CD14-positive monocyte (primary cell): ENCODE measurements around the gene CELF5. TPM values are rescaled to one million over a fixed set of nuclear protein-coding genes. Genes with fewer than 3 reads are reported as not detected.

Source experiments
- DNase-seq, 3 donors: peaks; one replicate each; pipeline ENCODE4 v3.0.0-alpha.2; 2011 to 2022
- H2AFZ ChIP-seq: 2 replicates; pipeline ENCODE4 v1.6.0; 2012; ENCODE audit warnings: mild to moderate bottlenecking, low read depth, low read length, inconsistent platforms; ENCODE audit not compliant: insufficient read depth, poor library complexity, severe bottlenecking
- H3K27ac ChIP-seq, 2 donors: 1 replicate in 1 of 2; 2 replicates in 1 of 2; pipeline ENCODE4 v1.5.1; 2012 to 2013; ENCODE audit warnings: low read length in 2 of 2, control low read depth in 1 of 2, inconsistent platforms in 1 of 2, low read depth in 1 of 2, mild to moderate bottlenecking in 1 of 2
- H3K27me3 ChIP-seq, 2 donors: one replicate each; pipeline versions ENCODE4 v1.6.0 to v1.6.1; 2011 to 2013; ENCODE audit warnings: low read length in 2 of 2; ENCODE audit not compliant: control insufficient read depth in 2 of 2, insufficient read depth in 2 of 2
- H3K36me3 ChIP-seq, 2 donors: replicated peaks in 1 of 2; 1 replicate in 1 of 2; 2 replicates in 1 of 2; pipeline versions ENCODE4 v1.5.1 to v1.6.1; 2012 to 2013; ENCODE audit warnings: low read length in 2 of 2, control low read depth in 1 of 2, inconsistent platforms in 1 of 2, mild to moderate bottlenecking in 1 of 2; ENCODE audit not compliant: insufficient read depth in 2 of 2, control insufficient read depth in 1 of 2
- H3K4me1 ChIP-seq, 2 donors: 1 replicate in 1 of 2; 2 replicates in 1 of 2; pipeline versions ENCODE4 v1.5.1 to v1.6.1; 2012 to 2013; ENCODE audit warnings: low read length in 2 of 2, control low read depth in 1 of 2, inconsistent platforms in 1 of 2, mild to moderate bottlenecking in 1 of 2, moderate library complexity in 1 of 2; ENCODE audit not compliant: insufficient read depth in 2 of 2, control insufficient read depth in 1 of 2
- H3K4me2 ChIP-seq: replicated peaks from 2 replicates; pipeline ENCODE3; 2012; ENCODE audit warnings: low read length, moderate library complexity, mild to moderate bottlenecking; ENCODE audit not compliant: poor library complexity, severe bottlenecking; ENCODE audit errors: extremely low read depth
- H3K4me3 ChIP-seq, 3 experiments: fragments of 200-600 bp in 1 of 3; sonication (generic) in 1 of 3; replicated peaks in 1 of 3; 1 replicate in 2 of 3; 2 replicates in 1 of 3; pipeline ENCODE4 v1.5.1; 2011 to 2013; ENCODE audit warnings: low read length in 3 of 3, mild to moderate bottlenecking in 3 of 3, control low read depth in 2 of 3, low read depth in 2 of 3, inconsistent platforms in 1 of 3, moderate library complexity in 1 of 3
- H3K79me2 ChIP-seq: 2 replicates; pipeline ENCODE4 v1.6.0; 2012; ENCODE audit warnings: mild to moderate bottlenecking, control low read depth, inconsistent platforms, low read length, moderate library complexity; ENCODE audit not compliant: insufficient read depth
- H3K9ac ChIP-seq: 2 replicates; pipeline ENCODE4 v1.6.0; 2017; ENCODE audit warnings: low read length, mild to moderate bottlenecking; ENCODE audit not compliant: insufficient read depth, poor library complexity, severe bottlenecking
- H3K9me3 ChIP-seq, 2 donors: replicated peaks in 1 of 2; 1 replicate in 1 of 2; 2 replicates in 1 of 2; pipeline versions ENCODE4 v1.5.1 to v1.6.1; 2012 to 2013; ENCODE audit warnings: low read length in 2 of 2, control low read depth in 1 of 2; ENCODE audit not compliant: control insufficient read depth in 1 of 2, insufficient read depth in 1 of 2
- H4K20me1 ChIP-seq: 2 replicates; pipeline ENCODE4 v1.6.0; 2012; ENCODE audit warnings: mild to moderate bottlenecking, low read length, control low read depth, moderate library complexity; ENCODE audit not compliant: insufficient read depth
- H3K27ac Mint-ChIP-seq, 7 donors: one replicate each; pipeline ENCODE4 v1.8.0; 2020; ENCODE audit warnings: mild to moderate bottlenecking in 7 of 7, mixed read lengths in 7 of 7, moderate library complexity in 6 of 7, inconsistent platforms in 2 of 7
- H3K27me3 Mint-ChIP-seq, 3 donors: one replicate each; pipeline ENCODE4 v1.8.0; 2021 to 2022; ENCODE audit warnings: low read depth in 3 of 3, mild to moderate bottlenecking in 3 of 3, mixed read lengths in 3 of 3, moderate library complexity in 3 of 3, inconsistent platforms in 1 of 3
- H3K36me3 Mint-ChIP-seq, 2 donors: one replicate each; pipeline ENCODE4 v1.8.0; 2020; ENCODE audit warnings: mixed read lengths in 2 of 2, inconsistent platforms in 1 of 2, mild to moderate bottlenecking in 1 of 2
- H3K4me1 Mint-ChIP-seq: one replicate; pipeline ENCODE4 v1.8.0; 2020; ENCODE audit warnings: mild to moderate bottlenecking, mixed read lengths
- H3K4me3 Mint-ChIP-seq, 2 donors: one replicate each; pipeline ENCODE4 v1.8.0; 2020; ENCODE audit warnings: mild to moderate bottlenecking in 2 of 2, mixed read lengths in 2 of 2, moderate library complexity in 1 of 2
- H3K9me3 Mint-ChIP-seq, 7 donors: one replicate each; pipeline ENCODE4 v1.8.0; 2020 to 2022; ENCODE audit warnings: mixed read lengths in 7 of 7, mild to moderate bottlenecking in 6 of 7, moderate library complexity in 6 of 7, inconsistent platforms in 2 of 7
- WGBS: methylation state at CpG from one replicate; pipeline ENCODE4 v1.1.5; 2013; ENCODE audit warnings: missing lambda C conversion rate; ENCODE audit not compliant: insufficient coverage; 5-methylcytosine and 5-hydroxymethylcytosine counted together
- intact Hi-C, 2 donors: fragments of 100-400 bp; cut with micrococcal nuclease; formaldehyde crosslinking; loops; one replicate each; pipeline versions ENCODE4 v1.15.0 to v1.15.1; 2023
- polyA plus RNA-seq, 3 donors: library from polyadenylated mRNA; depleted of rRNA in 1 of 3; unstranded in 2 of 3; stranded (reverse) in 1 of 3; fragments of 300-500 nt in 2 of 3; fragments of >200 nt in 1 of 3; fragmentation: Illumina TruSeq in 2 of 3; gene quantifications; 1 replicate in 2 of 3; 2 replicates in 1 of 3; pipeline ENCODE4 v1.2.3, GENCODE V29; 2012 to 2021
- TF ChIP-seq, protein P1 (sequence below): fragments of 200-600 bp; IDR thresholded peaks from one replicate; pipeline ENCODE4 v1.8.0; 2022; ENCODE audit warnings: antibody characterized with exemption, mild to moderate bottlenecking

The CELF5 gene
- polyA plus RNA-seq, 3 donors = not detected

DNA sequence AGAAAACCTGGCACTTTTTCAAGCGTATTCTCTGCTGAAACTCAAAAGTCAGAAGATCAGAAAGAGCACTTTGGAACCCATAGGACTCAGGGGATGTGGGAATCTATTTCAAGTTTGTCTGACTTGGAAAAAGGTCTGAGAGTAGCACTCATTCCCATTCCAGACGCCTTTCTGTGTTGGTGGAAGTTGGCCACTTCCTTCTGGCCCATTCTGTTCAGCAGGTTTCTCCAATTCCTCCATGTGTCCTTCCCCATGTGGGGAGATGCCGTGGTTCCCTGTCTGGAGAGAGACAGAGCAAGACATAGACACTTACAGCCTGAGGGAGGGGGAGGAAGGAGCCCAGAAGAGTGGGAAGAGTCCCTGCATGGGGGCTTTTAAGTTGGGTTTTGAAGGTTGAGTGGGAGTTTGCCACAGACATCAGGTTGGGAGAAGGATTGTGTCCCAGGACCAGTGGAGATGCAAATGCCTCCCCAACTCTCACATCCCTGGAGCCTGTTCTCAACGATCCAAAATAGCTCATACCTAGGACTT lies 48.0 kb downstream of the CELF5 start:
- Histone ChIP-seq H2AFZ (no peak overlapping the region), H3K36me3 (no peaks in the 10 kb centered on the region), H3K4me3 (no peak overlapping the region), H3K79me2 (no peaks in the 10 kb centered on the region), H3K4me2 (no peak overlapping the region), H3K9ac (no peak overlapping the region), H3K27ac (no peak overlapping the region), H3K4me1 (peaks cover 7 to 9% of the 10 kb centered on the region in 2 donors), H3K27me3 (peaks cover 10 to 48% of the 10 kb centered on the region in 2 donors), H3K9me3 (peaks cover 12 to 14% of the 10 kb centered on the region in 2 donors), H4K20me1 (no peaks in the 10 kb centered on the region)
- TF ChIP-seq, protein P1, sequence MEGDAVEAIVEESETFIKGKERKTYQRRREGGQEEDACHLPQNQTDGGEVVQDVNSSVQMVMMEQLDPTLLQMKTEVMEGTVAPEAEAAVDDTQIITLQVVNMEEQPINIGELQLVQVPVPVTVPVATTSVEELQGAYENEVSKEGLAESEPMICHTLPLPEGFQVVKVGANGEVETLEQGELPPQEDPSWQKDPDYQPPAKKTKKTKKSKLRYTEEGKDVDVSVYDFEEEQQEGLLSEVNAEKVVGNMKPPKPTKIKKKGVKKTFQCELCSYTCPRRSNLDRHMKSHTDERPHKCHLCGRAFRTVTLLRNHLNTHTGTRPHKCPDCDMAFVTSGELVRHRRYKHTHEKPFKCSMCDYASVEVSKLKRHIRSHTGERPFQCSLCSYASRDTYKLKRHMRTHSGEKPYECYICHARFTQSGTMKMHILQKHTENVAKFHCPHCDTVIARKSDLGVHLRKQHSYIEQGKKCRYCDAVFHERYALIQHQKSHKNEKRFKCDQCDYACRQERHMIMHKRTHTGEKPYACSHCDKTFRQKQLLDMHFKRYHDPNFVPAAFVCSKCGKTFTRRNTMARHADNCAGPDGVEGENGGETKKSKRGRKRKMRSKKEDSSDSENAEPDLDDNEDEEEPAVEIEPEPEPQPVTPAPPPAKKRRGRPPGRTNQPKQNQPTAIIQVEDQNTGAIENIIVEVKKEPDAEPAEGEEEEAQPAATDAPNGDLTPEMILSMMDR = no peak
- WGBS = no CpG with 5 or more reads among the region's 4 CpGs
- no peak for DNase-seq
- intact Hi-C loops = no loop called here
- H3K27ac Mint-ChIP-seq = no peak overlapping the region
- peaks cover 5 to 29% (median 21%) of the 10 kb centered on the region in 7 donors for H3K9me3 Mint-ChIP-seq
- H3K4me1 Mint-ChIP-seq = peaks cover 8% of the 10 kb centered on the region
- no peak overlapping the region for H3K4me3 Mint-ChIP-seq
- peaks cover 57 to 73% (median 70%) of the 10 kb centered on the region in 3 donors for H3K27me3 Mint-ChIP-seq
- H3K36me3 Mint-ChIP-seq = no peaks in the 10 kb centered on the region

DNA sequence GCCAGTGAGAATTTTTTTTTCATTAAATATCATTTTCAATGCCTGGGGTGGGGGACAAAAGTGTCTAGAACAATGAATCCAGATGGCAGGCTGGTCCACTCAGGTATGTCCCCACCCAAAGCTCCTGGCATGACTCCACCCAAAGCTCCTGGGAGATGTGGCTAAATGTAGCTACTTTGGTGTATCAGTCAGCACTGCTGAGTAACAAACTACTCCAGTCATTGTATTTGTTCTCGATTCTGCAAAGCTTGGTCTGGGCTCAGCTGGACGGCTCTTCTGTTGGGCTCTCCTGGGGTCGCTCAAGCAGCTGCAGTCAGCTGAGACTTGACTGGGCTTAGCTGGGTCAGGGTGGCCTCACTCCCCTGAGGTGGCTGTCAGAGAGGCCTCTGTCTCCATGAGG lies 48.5 kb downstream of the CELF5 start:
- Histone ChIP-seq H3K4me2 (no peak overlapping the region), H3K36me3 (no peaks in the 10 kb centered on the region), H3K4me3 (no peak overlapping the region), H3K27ac (no peak overlapping the region), H4K20me1 (no peaks in the 10 kb centered on the region), H3K9me3 (peaks cover 12 to 14% of the 10 kb centered on the region in 2 donors), H3K9ac (no peak overlapping the region), H3K27me3 (peaks cover 10 to 48% of the 10 kb centered on the region in 2 donors), H3K4me1 (peaks cover 7 to 9% of the 10 kb centered on the region in 2 donors), H3K79me2 (no peaks in the 10 kb centered on the region), H2AFZ (no peak overlapping the region)
- TF ChIP-seq, protein P1 = no peak
- DNase-seq = no peak
- peaks cover 5 to 29% (median 21%) of the 10 kb centered on the region in 7 donors for H3K9me3 Mint-ChIP-seq
- H3K27me3 Mint-ChIP-seq = peaks cover 58 to 73% (median 67%) of the 10 kb centered on the region in 3 donors
- WGBS = 100% methylated on average over 3 of the region's 3 CpGs
- intact Hi-C loops = no loop called here
- H3K4me1 Mint-ChIP-seq = peaks cover 8% of the 10 kb centered on the region
- H3K4me3 Mint-ChIP-seq = no peak overlapping the region
- H3K36me3 Mint-ChIP-seq = no peaks in the 10 kb centered on the region
- H3K27ac Mint-ChIP-seq = no peak overlapping the region
